Ovary (tissue), 9 donors: ENCODE data around the gene MAP7. TPM values are rescaled to one million over a fixed set of nuclear protein-coding genes. Genes with fewer than 3 reads are reported as not detected.

Experiments used
- DNase-seq, 5 donors: peaks; one replicate each; pipeline ENCODE4 v3.0.0-alpha.2; 2019 to 2020
- H3K27ac ChIP-seq, 2 donors: fragments of 200-600 bp; one replicate each; pipeline versions ENCODE4 v1.5.1 to v1.8.0; 2019 to 2022
- H3K27me3 ChIP-seq: fragments of 200-600 bp; one replicate; pipeline ENCODE4 v1.8.0; 2022
- H3K36me3 ChIP-seq: fragments of 200-600 bp; sonication (generic); one replicate; pipeline ENCODE4 v1.5.1; 2019
- H3K4me1 ChIP-seq: one replicate; pipeline ENCODE4 v1.8.1; 2013; ENCODE audit warnings: mild to moderate bottlenecking, moderate library complexity; ENCODE audit not compliant: insufficient read depth
- H3K4me3 ChIP-seq: fragments of 200-600 bp; sonication (generic); one replicate; pipeline ENCODE4 v1.5.1; 2017
- H3K9me3 ChIP-seq, 2 donors: fragments of 200-600 bp in 1 of 2; sonication (generic) in 1 of 2; one replicate each; pipeline versions ENCODE4 v1.5.1 to v1.8.1; 2013 to 2019; ENCODE audit warnings: mild to moderate bottlenecking in 1 of 2, moderate library complexity in 1 of 2
- EP300 ChIP-seq: sonication (generic); formaldehyde crosslinking; IDR thresholded peaks from one replicate; pipeline ENCODE4 v1.6.1; 2017; ENCODE audit warnings: antibody characterized with exemption
- POLR2A ChIP-seq: fragments of 450-650 bp; IDR thresholded peaks from one replicate; pipeline ENCODE4 v1.6.1; 2017; ENCODE audit warnings: antibody characterized with exemption, mild to moderate bottlenecking, moderate library complexity
- WGBS, 3 donors: extraction: QIAGEN DNeasy Blood & Tissue Kit in 1 of 3; methylation state at CpG; one replicate each; pipeline versions ENCODE4 v1.1.5 to v1.1.7; 2013 to 2017; 5-methylcytosine and 5-hydroxymethylcytosine counted together
- intact Hi-C, 4 donors: fragments of 100-400 bp; cut with DNase I; formaldehyde crosslinking; loops; one replicate each; pipeline versions ENCODE4 v1.11.0 to v1.15.1; 2022 to 2023
- polyA plus RNA-seq, 2 donors: library from polyadenylated mRNA; stranded (reverse); fragments of 200-250 nt in 1 of 2; fragments of 350-450 nt in 1 of 2; fragmentation: Illumina TruSeq in 1 of 2; extraction: RNeasy Lipid Tissue Mini Kit (QIAGEN cat#74804) in 1 of 2; gene quantifications; one replicate each; pipeline ENCODE4 v1.2.3, GENCODE V29; 2013 to 2014
- total RNA-seq, 7 donors: library from RNA; depleted of rRNA in 2 of 7; stranded (reverse); fragments of >200 nt in 2 of 7; fragmentation: NEBNext Ultra II Directional in 3 of 7; extraction: Animal tissue kit (Norgen Biotek cat#: 25700) in 3 of 7; gene quantifications; one replicate each; pipeline versions ENCODE4 v1.1.0 to v1.2.4, GENCODE V29; 2016 to 2023
- TF ChIP-seq, protein P1 (sequence below), 3 donors: fragments of 450-650 bp in 2 of 3; fragments of 200-600 bp in 1 of 3; IDR thresholded peaks; one replicate each; pipeline versions ENCODE4 v1.5.1 to v1.8.0; 2016 to 2022; ENCODE audit warnings: antibody characterized with exemption in 3 of 3, mild to moderate bottlenecking in 1 of 3
- donor health status: DM: no; HTN: no; CAD: no; lungs with moderate emphysema.
- donor health status: DM: no; HTN: no; CAD: no.
- donor health status: Bipolar disorder and iron deficiency.
- donor health status: DM: yes; HTN: yes; CAD: no.
- donor health status: DM: no; HTN: no; CAD: no.
- donor health status: DM: yes; HTN: yes; CAD: no.

The MAP7 gene
- total and polyA plus RNA-seq, 9 donors = 1.2 to 13.0 (median 3.6) TPM

DNA sequence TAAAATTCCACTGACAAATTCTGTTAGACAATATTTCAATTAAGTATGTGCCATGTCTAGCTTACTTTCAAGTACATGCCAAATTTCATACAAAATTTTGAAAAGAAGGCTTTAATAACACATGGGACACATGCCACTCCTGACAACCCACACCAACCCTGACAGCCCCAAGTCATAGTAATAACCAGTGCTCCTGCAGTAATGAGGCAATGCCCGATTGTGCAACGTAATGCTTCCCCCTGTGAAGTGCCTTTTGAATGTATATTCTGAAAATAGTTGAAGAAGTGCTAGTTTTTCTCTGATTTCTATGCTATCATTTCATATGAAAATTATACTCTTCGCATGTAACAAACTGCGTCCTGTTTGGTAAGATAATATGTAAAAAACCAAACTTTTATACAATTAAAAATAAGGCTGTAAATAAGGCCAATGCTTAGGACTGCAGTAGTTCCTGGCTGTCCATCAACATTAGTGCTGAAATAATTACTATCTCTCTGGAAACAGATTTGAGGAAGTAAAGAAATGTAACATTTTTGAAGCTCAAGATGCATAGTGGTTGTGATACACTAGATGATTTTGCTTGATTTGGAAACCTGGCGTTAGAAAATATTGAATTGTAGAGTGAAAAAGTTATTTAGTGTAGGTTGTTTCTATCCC, 134.7 kb downstream of the MAP7 start:
- Histone ChIP-seq H3K4me3 (no peak overlapping the region), H3K4me1 (no peaks in the 10 kb centered on the region), H3K9me3 (no peaks in the 10 kb centered on the region), H3K36me3 (no peaks in the 10 kb centered on the region), H3K27ac (no peak overlapping the region), H3K27me3 (no peaks in the 10 kb centered on the region)
- WGBS, 3 donors = 92 to 93% (median 92%) methylated on average over 5 of the region's 5 CpGs
- intact Hi-C loops = no loop called here
- TF ChIP-seq POLR2A (no peak), EP300 (no peak)
- TF ChIP-seq, protein P1, sequence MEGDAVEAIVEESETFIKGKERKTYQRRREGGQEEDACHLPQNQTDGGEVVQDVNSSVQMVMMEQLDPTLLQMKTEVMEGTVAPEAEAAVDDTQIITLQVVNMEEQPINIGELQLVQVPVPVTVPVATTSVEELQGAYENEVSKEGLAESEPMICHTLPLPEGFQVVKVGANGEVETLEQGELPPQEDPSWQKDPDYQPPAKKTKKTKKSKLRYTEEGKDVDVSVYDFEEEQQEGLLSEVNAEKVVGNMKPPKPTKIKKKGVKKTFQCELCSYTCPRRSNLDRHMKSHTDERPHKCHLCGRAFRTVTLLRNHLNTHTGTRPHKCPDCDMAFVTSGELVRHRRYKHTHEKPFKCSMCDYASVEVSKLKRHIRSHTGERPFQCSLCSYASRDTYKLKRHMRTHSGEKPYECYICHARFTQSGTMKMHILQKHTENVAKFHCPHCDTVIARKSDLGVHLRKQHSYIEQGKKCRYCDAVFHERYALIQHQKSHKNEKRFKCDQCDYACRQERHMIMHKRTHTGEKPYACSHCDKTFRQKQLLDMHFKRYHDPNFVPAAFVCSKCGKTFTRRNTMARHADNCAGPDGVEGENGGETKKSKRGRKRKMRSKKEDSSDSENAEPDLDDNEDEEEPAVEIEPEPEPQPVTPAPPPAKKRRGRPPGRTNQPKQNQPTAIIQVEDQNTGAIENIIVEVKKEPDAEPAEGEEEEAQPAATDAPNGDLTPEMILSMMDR (IDR thresholded peaks at IDR 0.05) = no peak
- DNase-seq = no peak

DNA sequence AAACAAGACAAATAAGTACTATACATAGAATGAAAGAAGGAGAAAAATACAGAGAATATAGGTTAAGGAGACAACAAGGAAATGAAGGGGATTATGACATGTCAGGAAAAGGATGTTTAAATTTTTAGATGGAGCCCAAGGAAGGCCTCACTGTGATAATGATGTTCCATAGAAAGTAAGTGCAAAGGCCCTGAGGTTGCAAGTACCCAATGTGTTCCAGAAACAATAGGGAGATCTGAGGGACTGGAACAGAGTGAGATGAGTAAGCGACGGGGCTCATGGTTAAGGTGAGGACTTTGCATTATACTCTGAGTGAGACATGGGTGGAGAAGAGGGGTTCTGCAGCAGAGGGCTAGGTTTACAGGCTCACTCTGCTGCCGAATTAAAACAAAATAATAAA, 137.8 kb downstream of the MAP7 start:
- TF ChIP-seq POLR2A (no peak), EP300 (no peak)
- TF ChIP-seq, protein P1 (IDR thresholded peaks at IDR 0.05) = no peak
- intact Hi-C loops = no loop called here
- no peak for DNase-seq
- no peaks in the 10 kb centered on the region for H3K36me3 ChIP-seq
- peaks cover 1% of the 10 kb centered on the region for H3K4me1 ChIP-seq
- WGBS, 3 donors = 93 to 95% (median 94%) methylated on average over 3 of the region's 3 CpGs
- H3K27ac ChIP-seq = no peak overlapping the region
- no peaks in the 10 kb centered on the region for H3K27me3 ChIP-seq
- no peaks in the 10 kb centered on the region for H3K9me3 ChIP-seq
- H3K4me3 ChIP-seq = no peak overlapping the region

DNA sequence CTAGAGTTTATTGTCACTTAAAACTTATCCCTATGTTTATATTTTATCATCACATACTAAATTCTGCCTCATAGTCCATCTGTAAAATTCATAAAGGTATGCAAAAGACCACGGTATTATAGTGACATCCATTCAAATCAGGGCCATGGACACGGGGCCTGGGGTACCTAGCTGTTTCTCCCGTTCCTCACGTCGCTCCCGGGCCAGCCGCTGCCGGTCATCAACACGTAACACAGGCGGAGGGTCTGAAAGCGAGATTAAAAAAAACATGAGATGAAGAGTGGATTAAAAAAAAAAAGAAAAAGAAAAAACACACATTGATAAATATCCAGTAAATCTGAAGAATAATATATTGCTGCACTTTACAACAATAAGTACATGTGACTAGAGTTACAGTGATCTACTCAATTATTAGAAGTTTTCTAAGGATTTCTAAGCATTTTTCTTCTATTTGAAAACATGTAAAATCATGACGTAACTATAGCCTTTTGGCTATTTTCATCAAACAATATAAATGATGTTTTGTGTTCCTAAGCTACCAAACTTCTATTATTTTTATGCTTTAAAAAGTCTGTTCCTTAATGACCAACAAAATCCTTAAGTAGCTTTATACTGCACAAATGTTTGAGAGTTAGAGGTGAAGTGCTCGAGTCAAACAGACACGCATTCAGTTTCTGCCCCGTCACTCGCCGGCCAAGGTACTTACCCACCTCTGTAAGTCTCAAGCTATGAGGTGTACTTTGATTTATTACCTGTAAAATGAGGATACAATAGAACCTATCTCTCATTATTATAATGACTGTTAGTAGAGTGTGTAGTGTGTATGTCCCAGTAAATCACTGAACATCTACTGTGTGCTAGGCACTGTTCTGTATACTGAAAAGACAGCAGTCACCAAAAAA, 138.5 kb downstream of the MAP7 start:
- TF ChIP-seq, protein P1 (IDR thresholded peaks at IDR 0.05) = no peak
- TF ChIP-seq EP300 (no peak), POLR2A (no peak)
- no peak overlapping the region for H3K4me3 ChIP-seq
- 94 to 95% (median 95%) methylated on average over 17 of the region's 17 CpGs for WGBS, 3 donors
- no peak for DNase-seq
- no peaks in the 10 kb centered on the region for H3K27me3 ChIP-seq
- intact Hi-C loops = no loop called here
- H3K36me3 ChIP-seq = no peaks in the 10 kb centered on the region
- no peaks in the 10 kb centered on the region for H3K9me3 ChIP-seq
- peaks cover 1% of the 10 kb centered on the region for H3K4me1 ChIP-seq
- no peak overlapping the region for H3K27ac ChIP-seq

DNA sequence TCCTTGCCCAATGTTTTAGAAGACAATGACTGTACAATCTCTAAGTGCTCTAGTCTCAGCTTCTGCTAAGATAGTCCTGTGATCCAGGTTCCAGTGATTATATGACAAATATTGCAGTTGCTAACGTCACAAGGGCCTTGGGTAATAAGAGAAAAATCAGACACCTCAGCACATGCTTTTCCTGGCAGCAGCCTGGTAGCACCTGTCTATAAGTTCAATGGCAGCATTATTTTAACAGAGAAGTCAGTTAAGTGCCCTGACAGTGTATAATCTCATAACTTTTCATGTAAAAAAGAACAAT, 139.2 kb downstream of the MAP7 start:
- intact Hi-C loops = no loop called here
- H3K4me1 ChIP-seq = peaks cover 1% of the 10 kb centered on the region
- WGBS, 3 donors = 64 to 71% (median 67%) methylated on average over 1 of the region's 1 CpG
- no peaks in the 10 kb centered on the region for H3K36me3 ChIP-seq
- no peak for TF ChIP-seq EP300
- no peak for TF ChIP-seq POLR2A
- TF ChIP-seq, protein P1 (IDR thresholded peaks at IDR 0.05) = no peak
- DNase-seq = no peak
- no peak overlapping the region for H3K27ac ChIP-seq
- no peaks in the 10 kb centered on the region for H3K27me3 ChIP-seq
- no peak overlapping the region for H3K4me3 ChIP-seq
- H3K9me3 ChIP-seq = no peaks in the 10 kb centered on the region
